Stimulated activated CD4-positive, alpha-beta T cell treated with anti-CD3 and anti-CD28 coated beads, Interleukin-1b, Interleukin-23, amount 100 ng/mL, for 4 hours (primary cell): ENCODE measurements around the gene NT5DC2.

Source experiments
- DNase-seq, 2 donors: peaks; one replicate each; pipeline ENCODE4 v3.0.0-alpha.2; 2020; ENCODE audit warnings: low read depth in 2 of 2

The NT5DC2 gene

DNA sequence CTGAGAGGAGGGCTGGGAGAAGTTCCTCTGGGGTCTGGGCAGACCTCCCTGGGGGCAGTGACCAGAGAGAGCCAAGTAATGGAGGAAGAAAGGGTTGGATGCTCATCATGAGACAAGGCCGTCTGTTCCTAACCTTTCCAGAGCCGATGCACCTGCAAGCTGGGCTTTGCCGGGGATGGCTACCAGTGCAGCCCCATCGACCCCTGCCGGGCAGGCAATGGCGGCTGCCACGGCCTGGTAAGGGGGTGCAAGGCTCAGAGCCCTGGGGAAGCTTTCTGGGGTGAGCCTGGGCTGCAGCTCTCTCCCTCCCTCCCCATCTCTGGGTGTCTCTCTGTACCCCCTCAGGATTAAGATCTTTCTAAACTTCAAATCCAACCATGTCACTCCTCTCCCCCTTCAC is 22.1 kb downstream of the NT5DC2 start:
- no peak for DNase-seq

GRCh38 chr3:52509753-52510328 is 23.8 kb downstream of the NT5DC2 start:
- DNase-seq: no peak

DNA sequence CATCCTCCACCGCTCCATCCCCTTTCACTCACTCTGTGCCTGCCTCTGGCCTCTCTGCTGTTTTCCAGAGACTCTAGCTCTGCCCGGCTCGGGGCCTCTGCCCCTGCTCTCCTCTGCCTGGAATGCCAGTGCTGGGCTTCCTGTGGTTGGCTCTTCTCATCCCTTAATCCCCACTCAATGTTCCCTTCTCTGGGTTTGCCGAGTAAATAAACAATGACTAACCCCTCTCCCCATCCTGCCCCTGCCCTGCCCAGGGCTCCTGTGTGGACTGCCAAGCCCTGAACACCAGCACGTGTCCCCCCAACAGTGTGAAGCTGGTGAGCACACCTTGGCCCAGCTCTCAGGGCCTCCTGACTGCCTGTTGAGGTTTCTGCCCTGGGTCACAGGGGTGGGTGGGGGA is 26.3 kb downstream of the NT5DC2 start:
- no peak for DNase-seq

DNA sequence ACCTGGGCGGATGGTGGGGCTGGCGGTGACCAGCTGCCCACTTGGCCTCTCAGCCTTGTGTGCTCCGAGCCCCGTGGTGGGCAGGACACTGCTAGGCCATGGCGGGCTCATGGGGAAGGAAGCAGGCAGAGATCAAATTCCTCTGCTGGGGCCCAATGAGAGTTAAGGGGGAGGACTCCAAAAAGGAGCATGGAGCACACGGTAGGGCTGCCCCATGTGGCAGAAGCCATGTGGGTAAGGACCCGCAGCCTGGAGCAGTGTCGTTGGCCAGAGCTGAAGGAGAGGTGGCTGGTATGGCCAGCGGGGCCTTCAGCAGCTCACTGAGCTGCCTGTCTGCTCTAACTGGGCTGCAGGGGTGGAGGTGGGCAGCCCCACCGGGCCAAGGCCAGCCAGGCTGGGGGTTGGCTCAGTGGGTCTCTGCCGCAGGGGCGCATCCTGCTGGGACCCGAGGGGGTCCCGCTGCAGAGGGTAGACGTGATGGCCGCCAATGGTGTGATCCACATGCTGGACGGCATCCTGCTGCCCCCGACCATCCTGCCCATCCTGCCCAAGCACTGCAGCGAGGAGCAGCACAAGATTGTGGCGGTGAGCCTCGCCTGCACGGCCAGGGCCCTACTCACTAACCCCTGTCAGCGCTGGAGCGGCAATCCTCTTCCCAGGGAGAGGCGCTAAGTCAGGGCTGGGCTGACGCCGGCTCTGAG is 27.2 kb downstream of the NT5DC2 start:
- DNase-seq: no peak

DNA sequence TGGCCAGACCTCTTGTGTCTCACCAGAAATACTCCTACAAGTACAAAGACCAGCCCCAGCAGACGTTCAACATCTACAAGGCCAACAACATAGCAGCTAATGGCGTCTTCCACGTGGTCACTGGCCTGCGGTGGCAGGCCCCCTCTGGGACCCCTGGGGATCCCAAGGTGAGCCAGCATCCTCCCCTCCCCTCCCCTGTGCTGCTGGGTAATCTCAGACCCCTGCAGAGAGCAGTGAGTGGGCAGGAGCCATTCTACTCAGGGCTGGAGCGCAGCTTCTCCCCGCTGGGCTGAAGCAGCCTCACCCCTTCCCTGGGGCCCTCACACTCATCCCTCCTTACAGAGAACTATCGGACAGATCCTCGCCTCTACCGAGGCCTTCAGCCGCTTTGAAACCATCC is 28.7 kb downstream of the NT5DC2 start:
- DNase-seq: no peak

DNA sequence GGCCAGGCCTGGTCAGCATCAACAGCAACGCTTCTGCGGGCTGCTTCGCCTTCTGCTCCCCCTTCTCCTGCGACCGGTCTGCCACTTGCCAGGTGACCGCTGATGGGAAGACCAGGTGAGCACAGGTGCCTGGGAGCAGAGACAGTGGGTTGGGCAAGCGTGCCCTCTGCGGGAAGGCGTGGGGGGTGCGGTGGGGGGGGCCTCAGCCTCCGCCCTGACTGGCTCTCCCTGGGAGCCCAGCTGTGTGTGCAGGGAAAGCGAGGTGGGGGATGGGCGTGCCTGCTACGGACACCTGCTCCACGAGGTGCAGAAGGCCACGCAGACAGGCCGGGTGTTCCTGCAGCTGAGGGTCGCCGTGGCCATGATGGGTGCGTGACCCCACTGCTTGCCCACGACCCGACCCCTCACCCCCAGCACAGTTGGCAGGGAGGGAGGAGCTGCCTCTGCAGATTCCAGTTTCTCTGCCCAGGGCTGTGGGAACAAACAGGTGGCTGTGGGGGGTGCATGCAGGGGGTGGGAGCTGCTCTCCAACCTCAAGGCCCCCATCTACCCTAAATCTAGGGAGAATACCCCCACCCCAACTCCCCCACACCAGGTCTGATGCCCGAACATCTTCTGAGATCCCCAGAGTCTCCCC is 29.8 kb downstream of the NT5DC2 start:
- no peak for DNase-seq

DNA sequence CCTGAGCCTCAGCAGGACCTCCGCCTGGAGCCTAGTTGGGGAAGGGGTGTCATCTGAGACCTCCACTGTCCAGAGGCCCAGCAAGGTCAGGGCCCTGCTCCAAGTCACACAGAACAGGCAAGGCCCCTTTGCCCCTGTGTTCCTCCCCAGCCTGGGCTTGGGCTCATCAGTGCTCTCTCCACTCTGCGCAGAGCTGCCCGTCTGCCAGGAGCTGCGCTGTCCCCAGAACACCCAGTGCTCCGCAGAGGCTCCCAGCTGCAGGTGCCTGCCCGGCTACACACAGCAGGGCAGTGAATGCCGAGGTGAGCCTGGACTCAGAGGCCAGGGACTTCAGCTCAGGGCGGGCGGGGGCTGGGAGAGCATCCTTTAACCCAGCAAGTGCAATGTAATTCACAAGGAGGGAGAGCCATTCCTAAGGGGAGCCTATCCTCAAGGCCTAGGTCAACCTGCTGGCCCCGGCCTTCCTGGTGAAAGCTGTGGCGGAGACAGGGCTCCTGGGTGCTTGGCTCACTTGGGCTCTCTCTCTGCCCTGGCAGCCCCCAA is 30.8 kb downstream of the NT5DC2 start:
- no peak for DNase-seq

- no peak for DNase-seq
Measured at GRCh38 chr3:52502001-52502400, 31.7 kb downstream of the NT5DC2 start.

- no peak for DNase-seq
Measured at GRCh38 chr3:52501046-52501445, 32.6 kb downstream of the NT5DC2 start.

DNA sequence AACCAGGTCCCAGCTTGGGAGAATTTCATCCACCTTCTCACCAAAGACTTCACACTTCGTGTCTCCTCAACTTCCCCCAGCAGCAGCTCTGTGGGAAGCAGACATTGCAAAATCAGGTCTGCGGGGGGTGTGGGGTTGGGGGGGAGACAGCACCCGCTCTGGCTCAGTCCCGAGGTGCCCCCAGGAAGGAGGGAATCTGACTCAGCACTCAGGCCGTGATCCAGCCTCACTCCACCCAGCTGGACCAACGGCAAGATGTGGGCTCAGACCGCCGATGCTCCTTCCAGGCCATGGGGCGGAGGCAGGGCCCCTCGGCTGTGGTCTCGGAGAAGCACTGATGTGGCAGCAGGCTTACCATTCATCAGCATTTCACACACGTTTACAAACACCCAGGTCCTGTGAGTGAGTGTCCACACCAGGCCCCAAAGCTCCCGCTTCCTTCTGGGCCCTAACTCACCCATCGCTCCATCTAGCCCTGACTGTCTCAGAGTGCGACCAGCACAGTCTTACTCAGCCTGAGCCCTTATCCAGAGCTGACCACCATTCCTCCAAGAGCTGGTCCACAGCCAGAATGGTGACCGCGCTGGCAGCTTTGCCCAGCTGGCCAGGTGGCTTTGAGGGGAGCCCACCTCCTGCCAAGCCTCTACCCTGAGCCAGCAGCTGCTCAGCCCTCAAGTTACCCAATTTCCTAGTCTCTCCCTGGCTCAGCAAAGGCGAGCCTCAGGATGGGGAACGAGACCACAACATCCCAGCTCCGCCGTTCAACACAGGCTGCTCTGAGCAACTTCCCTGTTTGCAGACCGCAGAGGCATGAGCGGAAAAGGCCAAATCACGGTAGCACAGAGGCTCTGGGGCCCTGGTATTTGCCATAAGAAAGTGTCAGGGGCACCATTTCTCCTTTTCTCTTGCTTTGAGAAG is 35.3 kb downstream of the NT5DC2 start:
- no peak for DNase-seq

- no peak for DNase-seq
Measured at GRCh38 chr3:52495777-52496602, 37.7 kb downstream of the NT5DC2 start.

GRCh38 chr3:52494886-52495495 is 38.7 kb downstream of the NT5DC2 start, which contains the start of gene STAB1:
Gene STAB1 (plus strand): TSS chr3:52495338. CDS start chr3:52495414, 76 bp downstream.
- DNase-seq: no peak

DNA sequence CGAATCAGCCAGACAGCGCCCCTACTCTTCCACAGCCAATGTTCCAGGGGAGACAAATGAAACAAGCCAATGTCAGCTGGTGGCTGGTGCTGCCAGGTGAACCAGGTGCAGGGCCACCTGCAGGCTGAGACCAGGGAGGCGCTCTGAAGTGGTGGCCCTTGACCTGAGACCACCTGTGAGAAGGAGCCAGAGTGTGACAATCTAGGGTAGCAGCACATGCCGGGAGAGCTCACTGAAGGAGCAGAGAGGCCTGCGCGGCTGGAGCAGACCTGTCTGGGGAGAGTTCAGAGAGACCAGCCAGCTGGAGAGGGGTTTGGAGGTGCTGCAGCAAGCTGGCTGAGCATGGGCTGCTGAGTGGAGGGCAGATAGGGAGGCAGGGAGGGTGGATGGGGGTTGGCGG is 39.2 kb downstream of the NT5DC2 start:
- DNase-seq: no peak

GRCh38 chr3:52493232-52494017 is 40.2 kb downstream of the NT5DC2 start:
- DNase-seq: no peak

- DNase-seq: no peak
Measured at GRCh38 chr3:52492059-52492458, 41.6 kb downstream of the NT5DC2 start.

GRCh38 chr3:52490939-52491526 is 42.6 kb downstream of the NT5DC2 start:
- no peak for DNase-seq

GRCh38 chr3:52490035-52490938 is 43.4 kb downstream of the NT5DC2 start:
- DNase-seq: no peak

GRCh38 chr3:52489453-52489852 is 44.2 kb downstream of the NT5DC2 start:
- no peak for DNase-seq
